Cardiac atrium fibroblast (primary cell): ENCODE data around the gene GOLGA6L1. TPM values are rescaled to one million over a fixed set of nuclear protein-coding genes. Genes with fewer than 3 reads are reported as not detected.

ENCODE experiments used
- total RNA-seq: library from RNA; depleted of rRNA; stranded (reverse); fragments of >200 nt; gene quantifications from 2 replicates; pipeline ENCODE4 v1.2.3, GENCODE V29; 2015

GOLGA6L1 gene
- total RNA-seq: not detected in 2 replicates

GRCh38 chr15:23136722-23137121 is at the start of gene GOLGA6L1:
Gene GOLGA6L1 (minus strand): TSS chr15:23136822. CDS start chr15:23136731, 91 bp downstream.

Other genes starting within 250 kb of the GOLGA6L1 start
- 58.3 and 87.6 TPM in 2 replicates for gene CYFIP1, start 156.5 kb downstream of the GOLGA6L1 start, total RNA-seq
- 8.5 and 14.7 TPM in 2 replicates for gene TUBGCP5, start 97.3 kb downstream of the GOLGA6L1 start, total RNA-seq
- not detected in 2 replicates for gene GOLGA6L26, start 197.4 kb upstream of the GOLGA6L1 start, total RNA-seq
- gene GOLGA8S, start 217.9 kb upstream of the GOLGA6L1 start, total RNA-seq: 0.18 TPM in 1 of 2 replicates, not detected in the other